Muscle of leg (tissue), 11 donors: ENCODE results near the gene ANKHD1. TPM values are rescaled to one million over a fixed set of nuclear protein-coding genes. Genes with fewer than 3 reads are reported as not detected.

Source experiments
- DNase-seq: peaks from one replicate; pipeline ENCODE4 v3.0.0; 2013
- H3K27ac ChIP-seq: one replicate; pipeline ENCODE4 v1.5.1; 2013; ENCODE audit warnings: mild to moderate bottlenecking, low read length, control low read depth
- H3K27me3 ChIP-seq: one replicate; pipeline ENCODE4 v1.6.1; 2013; ENCODE audit warnings: low read length; ENCODE audit not compliant: control insufficient read depth, insufficient read depth
- H3K36me3 ChIP-seq: one replicate; pipeline ENCODE4 v1.6.1; 2013; ENCODE audit warnings: low read length; ENCODE audit not compliant: control insufficient read depth, insufficient read depth
- H3K4me1 ChIP-seq: one replicate; pipeline ENCODE4 v1.6.1; 2013; ENCODE audit warnings: low read length; ENCODE audit not compliant: control insufficient read depth, insufficient read depth
- H3K4me3 ChIP-seq: one replicate; pipeline ENCODE4 v1.5.1; 2013; ENCODE audit warnings: low read length, control low read depth
- H3K9me3 ChIP-seq: replicated peaks from 2 replicates; pipeline ENCODE4 v1.6.1; 2013; ENCODE audit warnings: low read depth, low read length; ENCODE audit not compliant: control insufficient read depth
- WGBS: methylation state at CpG from one replicate; pipeline ENCODE4 v1.1.5; 2013; ENCODE audit warnings: missing lambda C conversion rate; ENCODE audit not compliant: insufficient coverage; 5-methylcytosine and 5-hydroxymethylcytosine counted together
- polyA plus RNA-seq, 8 donors: library from polyadenylated mRNA; unstranded; fragments of 120-200 nt; gene quantifications; one replicate each; pipeline versions ENCODE4 v1.2.1 to v1.2.3, GENCODE V29; 2013; ENCODE audit warnings: inconsistent platforms in 1 of 8, low replicate concordance in 1 of 8; ENCODE audit not compliant: insufficient read length in 8 of 8, insufficient read depth in 1 of 8
- total RNA-seq: library from RNA; stranded (reverse); fragments of 120-200 nt; gene quantifications from one replicate; pipeline ENCODE4 v1.2.4, GENCODE V29; 2013

The ANKHD1 gene
- total and polyA plus RNA-seq, 9 donors: 49.8 to 73.2 (median 59.6) TPM

DNA sequence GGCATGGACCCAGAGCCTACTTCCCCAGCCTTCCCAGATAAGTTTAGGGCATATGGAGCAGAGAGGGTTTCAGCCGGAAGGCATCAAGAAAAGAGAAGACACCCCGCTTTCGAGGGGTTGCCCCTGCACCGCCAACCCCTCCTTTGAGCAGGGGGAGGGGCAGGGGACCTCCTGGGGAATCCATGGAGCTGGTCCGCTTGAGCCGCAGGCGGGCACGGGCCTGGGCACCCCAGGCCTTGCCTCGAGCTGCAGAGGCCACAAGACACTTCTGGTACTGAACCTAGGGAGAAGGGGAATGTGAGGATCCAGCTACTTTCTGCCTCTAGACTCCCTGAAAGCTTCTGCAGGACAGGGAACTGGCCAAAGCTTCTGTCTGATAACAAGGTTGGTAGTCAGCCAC lies 156.9 kb downstream of the ANKHD1 start:
- no peaks in the 10 kb centered on the region for H3K9me3 ChIP-seq
- no peak overlapping the region for H3K4me3 ChIP-seq
- no peaks in the 10 kb centered on the region for H3K27me3 ChIP-seq
- no peak for DNase-seq
- H3K36me3 ChIP-seq: peaks cover 34% of the 10 kb centered on the region
- peaks cover 17% of the 10 kb centered on the region for H3K4me1 ChIP-seq
- no peak overlapping the region for H3K27ac ChIP-seq
- 90% methylated on average over 9 of the region's 9 CpGs for WGBS

DNA sequence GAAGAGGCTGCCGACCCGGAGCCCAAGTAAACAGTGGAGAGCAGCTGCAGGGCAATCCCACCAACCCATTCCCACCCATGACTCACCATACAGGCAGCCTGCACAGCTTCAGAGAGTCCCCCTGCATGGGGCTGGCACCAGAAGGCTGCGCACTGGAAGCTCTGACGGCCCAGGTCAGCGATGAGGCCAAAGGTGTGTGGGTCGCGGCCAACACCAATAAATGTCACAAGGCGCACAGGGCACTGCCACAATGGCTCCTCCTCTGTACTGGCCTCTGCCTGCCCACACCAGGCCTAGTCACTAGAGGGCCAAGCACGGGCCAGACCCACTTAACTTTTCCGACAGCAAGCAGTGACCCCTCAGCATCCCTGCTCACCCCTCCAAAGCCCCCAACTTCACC lies 158.6 kb downstream of the ANKHD1 start:
- H3K27me3 ChIP-seq: no peaks in the 10 kb centered on the region
- no peaks in the 10 kb centered on the region for H3K9me3 ChIP-seq
- peaks cover 32% of the 10 kb centered on the region for H3K36me3 ChIP-seq
- no peak for DNase-seq
- no peak overlapping the region for H3K4me3 ChIP-seq
- WGBS: 87% methylated on average over 6 of the region's 10 CpGs
- H3K4me1 ChIP-seq: peaks cover 22% of the 10 kb centered on the region
- no peak overlapping the region for H3K27ac ChIP-seq

DNA sequence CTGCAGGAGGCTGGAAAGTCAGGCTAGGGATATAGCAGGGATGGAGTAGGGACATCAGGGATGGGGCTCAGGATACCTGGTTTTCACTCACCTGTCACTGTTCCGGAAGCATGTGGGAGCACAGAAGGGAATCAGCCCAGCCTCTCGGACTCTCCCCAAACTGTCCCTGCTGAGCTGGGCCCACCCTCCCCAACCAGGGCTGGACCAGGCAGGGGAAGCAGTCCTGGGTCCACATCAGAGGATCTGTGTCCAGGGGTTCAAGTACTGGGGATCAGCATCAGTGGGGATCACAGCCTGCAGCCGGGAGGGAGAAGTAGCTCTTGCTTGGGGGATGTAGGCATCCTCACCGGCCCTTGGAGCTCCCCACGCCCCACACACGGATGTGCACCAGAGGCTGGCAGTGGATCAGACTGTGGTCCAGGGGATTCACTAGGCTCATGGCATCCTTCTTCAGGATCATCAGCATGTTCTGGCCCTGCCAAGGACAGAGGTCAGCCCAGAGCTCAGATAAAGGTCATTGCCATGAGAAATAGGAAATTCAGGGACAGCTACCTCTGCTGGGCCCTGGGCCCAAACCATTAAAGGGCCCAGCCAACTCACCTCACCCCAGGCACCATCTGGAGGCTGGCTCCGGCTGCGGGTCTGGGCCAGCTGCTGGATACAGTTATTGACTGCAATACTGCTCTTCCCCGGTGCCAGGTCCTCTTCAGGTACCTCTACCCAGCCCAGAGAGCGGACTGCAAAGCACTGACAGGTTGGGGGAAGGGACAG lies 160.3 kb downstream of the ANKHD1 start:
- WGBS: 91% methylated on average over 5 of the region's 10 CpGs
- Histone ChIP-seq H3K27ac (no peak overlapping the region), H3K27me3 (no peaks in the 10 kb centered on the region), H3K4me3 (no peak overlapping the region), H3K4me1 (peaks cover 20% of the 10 kb centered on the region), H3K9me3 (no peaks in the 10 kb centered on the region), H3K36me3 (peaks cover 43% of the 10 kb centered on the region)
- no peak for DNase-seq

DNA sequence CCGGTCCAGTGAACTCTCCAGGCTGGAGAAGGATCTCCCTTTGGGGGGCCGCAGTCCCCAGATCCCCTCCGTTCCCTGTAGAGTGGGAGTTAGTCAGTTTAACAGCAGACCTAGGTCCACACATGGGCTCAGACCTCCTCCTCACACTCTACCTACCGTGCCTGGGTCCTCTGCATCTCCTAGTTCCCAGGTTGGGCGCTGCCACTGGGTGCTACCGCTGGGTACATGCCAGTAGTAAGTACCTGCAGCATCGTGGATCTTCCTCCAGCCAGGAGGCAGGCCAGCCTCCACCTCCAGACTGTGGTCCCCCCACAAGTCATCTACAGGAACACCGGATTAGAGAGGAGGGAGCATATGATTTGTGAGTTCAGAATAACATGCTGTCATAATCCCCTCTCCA lies 162.0 kb downstream of the ANKHD1 start:
- H3K27me3 ChIP-seq: no peaks in the 10 kb centered on the region
- DNase-seq: no peak
- H3K36me3 ChIP-seq: peaks cover 59% of the 10 kb centered on the region
- H3K27ac ChIP-seq: peak overlapping the region; percentile 96
- peak overlapping the region; percentile 59 for H3K4me3 ChIP-seq
- 40% methylated on average over 1 of the region's 8 CpGs for WGBS
- H3K4me1 ChIP-seq: peaks cover 15% of the 10 kb centered on the region
- no peaks in the 10 kb centered on the region for H3K9me3 ChIP-seq

DNA sequence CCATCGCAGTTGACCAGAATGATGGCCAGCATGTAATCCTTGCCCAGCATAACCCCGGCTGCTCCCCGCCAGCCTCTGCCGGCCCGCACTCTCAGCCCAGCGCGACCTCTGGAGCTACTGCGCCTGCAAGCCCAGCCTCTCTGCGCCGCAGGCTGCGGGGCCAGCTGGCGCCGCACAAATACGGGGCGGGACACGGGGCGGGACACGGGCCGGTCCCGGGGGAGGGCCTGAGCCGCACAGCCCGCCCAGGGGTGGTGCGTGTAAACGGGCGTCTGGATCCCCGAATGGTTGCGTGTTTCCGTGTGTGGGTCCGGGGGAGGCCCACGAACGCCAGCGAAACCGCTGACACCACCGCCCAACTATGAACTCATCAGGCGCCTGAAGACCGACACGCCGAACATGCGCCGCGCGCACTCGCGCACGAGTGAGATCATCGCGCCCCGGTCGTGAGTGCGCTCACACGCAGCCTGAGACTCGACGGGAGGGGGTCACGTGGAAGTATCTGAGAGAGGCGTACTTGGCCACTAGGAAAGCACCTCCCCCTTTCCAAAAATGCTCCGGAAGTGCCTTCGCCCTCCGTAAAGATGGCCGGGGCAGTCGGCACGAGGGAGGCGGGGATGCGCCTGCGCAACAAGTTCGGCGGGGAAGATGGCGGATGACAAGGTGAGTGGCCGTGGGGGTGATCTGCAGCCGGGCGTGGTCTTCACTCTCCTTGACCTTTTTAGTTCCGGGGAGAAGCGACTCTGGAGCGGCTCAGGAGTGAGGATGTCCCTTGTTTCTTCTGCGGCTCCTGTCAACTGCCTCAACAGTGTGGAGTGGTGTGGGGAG lies 162.8 kb downstream of the ANKHD1 start, which contains the start of the genes APBB3 and SLC35A4:
Gene APBB3 (minus strand): TSS at position 403 of the 828 bp plus-strand sequence. CDS start 353 bp downstream, at position 50.
Gene SLC35A4 (plus strand): TSS at position 633 of the 828 bp plus-strand sequence. CDS start 2,342 bp downstream, outside the sequence.
- peak; percentile 100 for DNase-seq
- Histone ChIP-seq H3K27me3 (no peaks in the 10 kb centered on the region), H3K36me3 (peaks cover 59% of the 10 kb centered on the region), H3K27ac (peak within 1 kb of the TSS; percentile 96), H3K9me3 (no peaks in the 10 kb centered on the region), H3K4me1 (peaks cover 15% of the 10 kb centered on the region), H3K4me3 (peak within 1 kb of the TSS; percentile 59)
- WGBS: under 1% methylated on average over 66 of the region's 74 CpGs

DNA sequence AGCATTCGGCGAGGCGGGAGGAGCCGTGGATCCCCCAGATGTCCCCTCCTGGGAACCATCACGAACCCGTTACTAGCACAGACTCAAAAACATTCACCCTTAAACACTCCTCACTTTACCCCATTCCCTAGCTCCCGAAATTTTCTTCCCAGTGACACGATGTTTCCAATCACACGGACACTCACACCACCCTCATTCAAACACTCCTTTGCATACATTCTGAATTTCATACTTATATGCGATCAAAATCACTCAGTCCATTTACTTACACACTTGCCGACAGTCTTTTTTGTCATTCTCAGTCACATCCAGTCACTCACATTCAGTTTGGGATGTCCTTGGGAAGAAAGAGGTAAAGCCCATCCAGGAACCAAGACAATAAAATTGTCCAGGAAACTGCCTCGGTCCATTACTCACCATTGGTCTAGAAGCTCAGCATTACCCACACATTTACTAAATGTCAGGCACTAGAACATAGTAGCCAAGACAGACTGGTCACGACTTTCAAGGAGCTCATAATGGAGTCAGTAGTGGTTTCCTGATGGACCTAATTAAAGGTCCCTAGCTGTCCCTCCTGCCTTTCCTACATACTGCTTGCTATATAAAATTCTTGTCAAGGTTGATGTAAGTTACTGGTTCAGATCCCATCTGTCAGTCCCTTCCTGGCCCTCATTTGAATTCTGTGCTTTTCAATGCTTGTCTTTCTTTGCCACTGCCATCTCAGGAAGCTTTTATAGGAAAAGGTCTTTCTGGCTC lies 163.6 kb downstream of the ANKHD1 start:
- 0% methylated on average over 3 of the region's 13 CpGs for WGBS

DNA sequence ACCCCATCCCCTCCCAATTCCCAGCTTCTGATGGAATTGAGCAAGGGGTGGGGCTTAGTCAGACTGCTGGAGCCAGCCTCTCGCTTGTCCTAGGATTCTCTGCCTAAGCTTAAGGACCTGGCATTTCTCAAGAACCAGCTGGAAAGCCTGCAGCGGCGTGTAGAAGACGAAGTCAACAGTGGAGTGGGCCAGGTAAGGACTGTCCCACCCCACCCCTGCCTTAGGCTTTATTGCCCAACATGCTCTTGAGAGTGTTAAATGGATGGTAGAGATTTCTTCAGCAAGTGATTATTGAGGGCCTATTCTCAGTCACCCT lies 164.1 kb downstream of the ANKHD1 start:
- Histone ChIP-seq H3K27me3 (no peaks in the 10 kb centered on the region), H3K9me3 (no peaks in the 10 kb centered on the region), H3K27ac (no peak overlapping the region), H3K36me3 (peaks cover 57% of the 10 kb centered on the region), H3K4me3 (no peak overlapping the region), H3K4me1 (peaks cover 19% of the 10 kb centered on the region)
- WGBS: 43% methylated on average over 1 of the region's 4 CpGs
- DNase-seq: no peak

More for the DNA sequence above, 163.6 kb downstream of the ANKHD1 start:
- no peaks in the 10 kb centered on the region for H3K9me3 ChIP-seq
- H3K4me1 ChIP-seq: peaks cover 19% of the 10 kb centered on the region
- no peaks in the 10 kb centered on the region for H3K27me3 ChIP-seq
- no peak for DNase-seq
- H3K4me3 ChIP-seq: peak overlapping the region; percentile 59
- H3K36me3 ChIP-seq: peaks cover 58% of the 10 kb centered on the region
- H3K27ac ChIP-seq: peak overlapping the region; percentile 96

DNA sequence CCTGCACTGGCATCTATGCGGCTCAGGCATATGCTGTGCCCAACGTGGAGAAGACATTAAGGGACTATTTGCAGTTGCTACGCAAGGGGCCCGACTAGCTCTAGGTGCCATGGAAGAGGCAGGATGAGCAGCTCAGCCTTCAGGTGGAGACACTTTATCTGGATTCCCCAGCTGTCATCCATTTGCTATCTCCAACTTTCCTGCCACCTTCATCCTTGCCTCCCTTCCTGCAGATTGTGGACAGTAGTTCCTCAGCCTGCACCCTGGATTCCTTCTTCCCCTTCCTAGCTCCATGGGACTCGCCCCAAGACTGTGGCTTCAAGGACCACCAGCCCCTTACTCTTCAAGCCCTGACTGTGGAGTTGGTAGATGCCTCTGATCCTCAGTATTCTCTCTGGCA lies 165.0 kb downstream of the ANKHD1 start:
- Histone ChIP-seq H3K4me3 (no peak overlapping the region), H3K4me1 (peaks cover 19% of the 10 kb centered on the region), H3K27ac (no peak overlapping the region), H3K9me3 (no peaks in the 10 kb centered on the region), H3K27me3 (no peaks in the 10 kb centered on the region), H3K36me3 (peaks cover 49% of the 10 kb centered on the region)
- no peak for DNase-seq
- 96% methylated on average over 5 of the region's 5 CpGs for WGBS

DNA sequence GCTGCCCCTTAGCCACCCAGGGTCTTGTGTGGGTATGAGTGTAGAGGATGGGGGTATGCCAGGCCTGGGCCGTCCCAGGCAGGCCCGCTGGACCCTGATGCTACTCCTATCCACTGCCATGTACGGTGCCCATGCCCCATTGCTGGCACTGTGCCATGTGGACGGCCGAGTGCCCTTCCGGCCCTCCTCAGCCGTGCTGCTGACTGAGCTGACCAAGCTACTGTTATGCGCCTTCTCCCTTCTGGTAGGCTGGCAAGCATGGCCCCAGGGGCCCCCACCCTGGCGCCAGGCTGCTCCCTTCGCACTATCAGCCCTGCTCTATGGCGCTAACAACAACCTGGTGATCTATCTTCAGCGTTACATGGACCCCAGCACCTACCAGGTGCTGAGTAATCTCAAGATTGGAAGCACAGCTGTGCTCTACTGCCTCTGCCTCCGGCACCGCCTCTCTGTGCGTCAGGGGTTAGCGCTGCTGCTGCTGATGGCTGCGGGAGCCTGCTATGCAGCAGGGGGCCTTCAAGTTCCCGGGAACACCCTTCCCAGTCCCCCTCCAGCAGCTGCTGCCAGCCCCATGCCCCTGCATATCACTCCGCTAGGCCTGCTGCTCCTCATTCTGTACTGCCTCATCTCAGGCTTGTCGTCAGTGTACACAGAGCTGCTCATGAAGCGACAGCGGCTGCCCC lies 165.6 kb downstream of the ANKHD1 start:
- WGBS: 88% methylated on average over 22 of the region's 22 CpGs
- Histone ChIP-seq H3K36me3 (peaks cover 43% of the 10 kb centered on the region), H3K4me3 (no peak overlapping the region), H3K27me3 (no peaks in the 10 kb centered on the region), H3K4me1 (peaks cover 19% of the 10 kb centered on the region), H3K27ac (no peak overlapping the region), H3K9me3 (no peaks in the 10 kb centered on the region)
- DNase-seq: no peak
